DND-41 (cell line): Measurements from ENCODE around the gene AMDHD1.

Source experiments
- CTCF ChIP-seq: IDR thresholded peaks from 2 replicates; pipeline ENCODE4 v1.5.1; 2012; ENCODE audit warnings: borderline replicate concordance, low read length, moderate library complexity, mild to moderate bottlenecking; ENCODE audit not compliant: poor library complexity, severe bottlenecking; ENCODE audit errors: extremely low read depth
- EZH2 ChIP-seq: IDR thresholded peaks from 3 replicates; pipeline ENCODE4 v1.6.1; 2012; ENCODE audit warnings: borderline replicate concordance, low read depth, mild to moderate bottlenecking, moderate library complexity, low read length, inconsistent platforms; ENCODE audit not compliant: severe bottlenecking

GRCh38 chr12:95942101-95942523 is 1.0 kb upstream of the AMDHD1 start:
- TF ChIP-seq CTCF = no peak
- TF ChIP-seq EZH2 = no peak
